Urothelium cell line (cell line): Measurements from ENCODE around the gene MLLT3.

Experiments
- DNase-seq: peaks from one replicate; pipeline ENCODE4 v3.0.0; 2011; ENCODE audit warnings: low spot score, mixed read lengths
- FAIRE-seq: peaks from 2 replicates; lab custom pipeline; 2011; peaks lifted over from hg19 to GRCh38; lab: Jason Lieb, UNC

MLLT3 gene

DNA sequence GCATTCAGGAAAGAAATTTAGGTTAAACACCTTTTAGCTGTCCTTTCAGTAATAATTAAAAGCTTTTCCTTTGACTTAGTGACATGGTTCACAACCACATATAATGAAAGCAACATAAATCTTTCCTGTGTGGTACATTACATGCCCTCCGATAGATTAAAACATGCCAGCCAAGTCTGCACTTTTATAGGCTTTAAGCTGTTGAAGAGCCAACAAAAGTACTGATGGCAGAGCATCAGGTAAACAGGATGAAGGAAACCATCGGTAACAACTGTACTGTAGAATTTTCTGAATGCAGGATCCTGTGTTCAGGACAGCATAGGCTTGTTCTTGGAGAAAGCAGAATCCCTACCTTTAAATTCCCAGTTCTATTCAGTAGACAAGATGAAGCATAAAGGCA is 226.6 kb downstream of the MLLT3 start:
- DNase-seq, result no peak
- no peak for FAIRE-seq

DNA sequence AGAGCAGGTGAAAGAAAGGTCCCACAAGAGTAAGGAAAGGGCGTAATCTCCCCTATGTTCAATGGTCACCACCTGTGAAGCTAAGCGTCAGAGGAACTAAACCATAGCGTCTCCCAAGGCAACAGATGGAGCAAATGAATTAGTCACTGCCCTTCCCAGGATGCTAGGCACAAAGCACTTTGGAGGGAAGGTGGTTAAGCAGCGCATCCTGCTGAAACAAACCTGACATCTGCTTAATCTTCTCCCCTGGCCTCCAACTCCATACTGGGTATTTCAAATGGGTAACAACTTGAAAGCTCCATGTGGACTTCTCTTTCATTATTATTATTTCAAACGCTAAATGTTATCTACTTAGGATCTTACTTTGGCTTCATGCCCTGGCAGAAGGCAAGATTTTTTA is 227.3 kb downstream of the MLLT3 start:
- FAIRE-seq, result no peak
- no peak for DNase-seq

DNA sequence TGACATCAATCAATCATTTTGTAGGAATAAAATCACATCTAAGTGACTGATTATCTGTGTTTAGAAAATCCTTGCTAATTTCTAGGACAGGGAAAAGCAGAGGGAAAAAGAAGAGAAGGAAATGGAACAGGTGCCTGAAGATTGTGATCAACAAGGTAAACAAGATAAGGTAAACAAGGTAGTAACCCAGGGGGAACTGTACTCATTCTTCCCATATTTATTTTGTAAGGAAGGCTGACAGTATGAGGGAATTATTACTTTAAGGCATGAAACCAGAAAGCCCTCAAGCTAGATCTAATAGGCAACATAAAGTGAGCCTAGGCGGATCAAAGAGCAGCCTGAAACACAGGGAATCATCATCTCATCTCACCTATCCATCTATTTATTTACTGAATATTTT is 231.1 kb downstream of the MLLT3 start:
- DNase-seq (no peak), FAIRE-seq (no peak)

DNA sequence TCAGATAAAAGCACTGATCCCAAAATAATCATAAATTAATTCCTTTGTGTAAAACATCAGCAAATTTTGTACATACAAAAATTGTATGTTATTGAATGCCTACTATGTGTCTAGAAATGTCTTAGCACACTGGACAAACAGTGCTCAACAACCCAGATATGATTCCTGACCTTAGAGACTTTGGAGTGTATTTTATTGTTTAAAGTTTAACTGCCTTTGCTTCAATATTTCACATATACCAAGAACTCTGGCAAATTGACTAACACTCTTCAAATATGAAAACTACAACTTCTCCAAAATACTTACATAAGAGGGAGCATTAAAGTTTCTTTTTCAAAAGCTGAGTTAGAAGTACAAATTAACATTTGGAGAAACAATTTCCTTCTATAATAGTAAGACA is 231.9 kb downstream of the MLLT3 start:
- FAIRE-seq (no peak), DNase-seq (no peak)

DNA sequence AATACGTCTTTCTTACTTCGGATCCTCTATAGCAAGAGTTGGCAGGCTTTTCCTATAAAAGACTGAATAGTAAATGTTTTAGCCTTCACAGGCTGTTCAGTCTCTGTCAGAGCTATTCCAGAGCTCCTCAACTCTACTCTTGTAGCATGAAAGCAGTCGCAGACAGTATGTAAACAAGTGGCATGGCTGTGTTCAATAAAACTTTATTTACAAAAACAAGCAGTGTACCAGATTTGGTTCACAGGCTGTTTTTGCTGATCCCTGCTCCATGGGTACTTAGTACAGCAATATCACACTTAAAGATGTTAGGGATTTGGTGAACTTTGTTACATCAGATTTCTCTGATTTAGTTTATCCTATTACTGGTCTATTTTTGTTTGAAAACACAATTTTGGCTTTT is 235.2 kb downstream of the MLLT3 start:
- FAIRE-seq (no peak), DNase-seq (no peak)

DNA sequence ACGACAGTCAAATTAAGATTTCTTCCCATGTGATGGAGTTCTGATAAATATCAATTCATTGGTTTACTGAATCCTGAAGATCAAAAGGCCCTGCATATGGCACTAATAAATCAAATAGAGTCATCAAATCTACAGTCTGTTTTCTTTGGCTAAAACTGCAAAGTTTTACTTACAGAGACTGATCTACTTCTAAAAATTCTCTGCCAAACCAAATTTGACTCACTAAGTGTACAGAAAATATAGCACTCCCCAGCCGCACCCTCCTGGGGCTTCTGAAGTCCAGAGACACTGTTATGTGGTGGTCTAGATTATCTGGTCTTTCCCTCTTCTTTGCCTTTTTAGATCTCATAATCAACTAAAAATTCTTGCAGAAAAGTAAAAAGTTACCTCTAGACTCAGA is 237.7 kb downstream of the MLLT3 start:
- FAIRE-seq (no peak), DNase-seq (no peak)

DNA sequence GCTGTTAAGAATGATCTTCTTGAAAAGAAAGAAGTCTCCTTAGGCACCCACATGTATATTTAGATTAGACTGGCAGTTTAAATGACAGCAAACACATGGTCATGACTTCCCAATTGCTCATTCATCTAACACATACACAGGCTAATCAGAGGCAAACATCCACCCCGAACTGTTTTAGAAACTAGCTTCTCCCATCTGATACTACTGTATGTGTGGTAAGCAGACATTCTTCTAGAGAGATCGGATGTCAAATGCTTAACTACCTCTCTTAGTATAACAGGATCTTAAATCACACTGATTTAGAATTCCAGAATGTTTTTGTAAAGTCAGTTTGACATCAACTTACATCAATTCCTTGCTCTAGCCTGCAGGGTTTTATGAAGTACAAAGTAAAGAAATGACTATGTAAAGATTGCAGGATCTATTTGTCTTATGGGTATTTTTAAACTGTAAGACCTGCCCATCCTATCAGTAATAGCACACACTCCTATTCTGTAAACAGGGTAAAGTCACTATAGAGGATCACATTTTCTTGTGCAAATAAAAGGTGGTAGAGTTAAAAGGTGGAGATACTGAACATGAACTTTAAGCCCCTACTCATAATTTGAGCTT is 239.7 kb downstream of the MLLT3 start:
- FAIRE-seq (no peak), DNase-seq (no peak)

DNA sequence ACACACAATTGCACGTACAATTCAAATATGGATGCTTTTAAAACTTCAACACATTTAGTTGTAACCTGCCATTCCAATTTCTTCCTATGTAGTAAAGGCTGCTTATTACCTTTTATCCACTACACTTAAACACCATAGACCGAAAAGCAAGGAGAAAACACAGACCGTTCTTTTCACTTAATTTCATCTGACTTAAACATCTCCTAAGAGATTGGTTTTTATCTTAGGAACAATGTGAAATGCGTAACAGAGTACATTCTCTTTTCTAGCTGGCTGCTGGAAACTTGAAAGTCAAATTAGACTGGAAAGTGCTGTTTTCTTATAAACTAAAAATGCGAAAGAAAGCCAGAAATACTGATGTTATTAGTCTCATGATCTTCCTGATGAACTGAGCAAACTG is 241.8 kb downstream of the MLLT3 start:
- FAIRE-seq (no peak), DNase-seq (no peak)

DNA sequence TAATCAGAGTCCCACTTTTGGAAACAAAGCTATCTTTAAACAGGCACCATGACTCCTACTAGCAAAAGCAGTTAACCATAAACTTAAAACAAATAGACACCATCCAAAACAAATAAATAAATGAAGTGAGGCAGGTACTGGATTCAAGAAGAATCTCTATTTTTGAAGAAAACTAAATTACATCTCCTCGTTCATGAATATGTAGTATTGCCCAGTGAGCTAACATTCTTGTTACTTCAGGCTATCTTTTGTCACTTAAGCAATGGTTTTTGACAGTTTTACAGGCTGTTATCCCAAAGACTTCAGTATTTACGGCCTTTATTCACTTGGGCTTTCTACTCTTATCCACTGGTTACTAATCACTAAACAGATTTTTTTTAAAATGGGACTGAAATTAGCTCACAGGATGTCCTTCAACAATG is 242.5 kb downstream of the MLLT3 start:
- DNase-seq (no peak), FAIRE-seq (no peak)

DNA sequence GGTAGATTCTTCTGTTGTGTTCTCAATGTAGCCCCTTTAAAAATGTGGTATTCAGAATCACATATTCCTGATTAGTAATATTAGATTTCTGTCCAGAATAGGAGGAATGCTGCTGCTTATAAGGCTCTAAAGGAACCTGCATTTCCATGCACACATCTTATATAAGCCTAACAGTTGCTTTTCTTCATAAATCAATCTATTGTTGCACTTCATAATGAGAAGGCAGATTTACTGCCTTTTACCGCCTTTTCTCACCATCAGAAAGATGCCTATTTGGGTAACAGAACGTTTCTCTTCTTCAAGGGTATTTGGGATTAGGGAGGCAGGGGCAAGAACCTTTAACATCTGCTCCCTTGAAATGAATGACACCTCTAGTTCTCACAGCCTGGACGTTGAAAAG is 243.4 kb downstream of the MLLT3 start:
- FAIRE-seq (no peak), DNase-seq (no peak)

DNA sequence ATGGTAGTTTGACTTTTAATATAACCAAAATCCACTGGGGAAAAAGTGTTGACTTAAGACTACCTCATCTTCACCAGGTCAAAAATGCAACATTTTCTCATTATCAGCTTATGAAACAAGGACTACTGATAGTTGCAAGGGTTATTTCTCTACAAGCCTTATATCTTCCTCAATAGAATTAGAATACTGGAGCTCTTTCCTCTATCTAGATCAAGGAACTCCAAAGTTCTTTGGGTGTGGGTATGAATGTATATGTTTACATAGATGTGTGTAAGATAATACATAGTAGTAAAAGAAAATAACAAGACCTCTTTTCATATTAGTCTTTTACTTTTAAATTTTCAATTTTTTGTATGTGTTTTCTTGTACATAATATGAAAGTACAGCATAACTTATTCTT is 244.5 kb downstream of the MLLT3 start:
- DNase-seq (no peak), FAIRE-seq (no peak)

DNA sequence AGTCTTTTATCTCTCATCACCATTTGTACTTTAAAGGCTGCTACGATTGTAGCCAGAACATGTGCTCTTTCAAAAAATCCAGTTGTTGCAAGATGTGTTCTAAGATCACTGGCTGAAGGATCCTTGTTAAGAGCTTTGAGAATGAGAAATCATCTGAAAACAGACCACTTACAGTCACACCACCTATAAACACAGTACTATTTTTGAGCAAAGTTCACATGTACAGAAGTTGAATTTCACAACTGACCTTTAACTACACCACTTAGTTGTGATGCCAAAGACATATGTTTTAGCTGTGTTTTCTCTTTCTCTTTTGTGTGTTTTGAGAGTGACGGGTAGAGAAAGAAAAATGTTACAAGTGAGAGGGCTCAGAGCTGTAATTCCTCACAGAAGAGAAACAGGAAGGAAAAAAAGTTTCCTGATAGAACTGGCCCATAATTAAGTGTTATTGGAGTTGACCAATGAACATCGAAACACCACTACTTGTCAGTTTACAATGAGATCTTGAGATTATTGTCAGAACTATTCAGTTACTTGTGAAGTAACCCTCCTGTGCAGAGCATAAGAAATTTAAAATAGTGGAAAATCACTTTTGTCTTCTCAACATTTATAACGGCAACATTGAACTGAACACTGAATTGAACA is 245.4 kb downstream of the MLLT3 start:
- no peak for FAIRE-seq

DNA sequence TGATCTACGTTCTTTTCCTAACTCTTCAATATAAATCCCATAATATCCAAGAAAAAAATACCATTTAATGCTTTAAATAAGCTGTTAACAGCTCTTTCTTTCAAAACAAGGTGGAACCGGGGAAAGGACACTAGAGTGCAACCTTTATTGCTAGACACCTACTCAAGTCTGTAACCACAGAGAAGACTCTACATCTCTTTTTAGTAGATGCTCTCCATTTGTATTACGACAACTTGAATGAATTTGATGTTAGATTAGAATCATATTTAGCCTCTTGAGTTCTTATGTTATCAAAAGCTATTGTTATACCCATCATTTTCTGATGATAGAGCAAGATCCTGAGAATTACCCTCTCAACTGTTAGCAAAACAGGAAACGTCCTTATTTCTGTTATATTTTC is 246.3 kb downstream of the MLLT3 start:
- no peak for DNase-seq
- no peak for FAIRE-seq

More for the DNA sequence above, 245.4 kb downstream of the MLLT3 start:
- no peak for DNase-seq

DNA sequence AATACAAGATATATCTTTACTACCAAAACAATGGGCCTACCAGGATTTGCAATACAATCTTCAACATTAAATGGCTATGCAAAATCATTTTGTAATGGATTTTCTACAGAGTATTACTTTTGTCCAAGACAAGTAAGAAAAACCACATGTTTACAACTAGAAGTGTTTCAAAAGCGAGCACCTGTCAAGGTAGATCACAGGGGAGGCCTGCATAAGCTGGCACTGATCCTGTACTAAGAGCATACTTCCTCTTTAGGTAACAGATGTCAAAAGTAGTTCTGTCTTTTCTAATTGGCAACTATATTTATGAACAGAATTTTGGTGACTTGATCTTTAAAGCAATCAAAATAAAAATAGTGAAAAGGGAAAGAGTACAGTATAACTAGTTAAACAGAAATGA is 249.0 kb downstream of the MLLT3 start:
- DNase-seq (no peak), FAIRE-seq (no peak)

DNA sequence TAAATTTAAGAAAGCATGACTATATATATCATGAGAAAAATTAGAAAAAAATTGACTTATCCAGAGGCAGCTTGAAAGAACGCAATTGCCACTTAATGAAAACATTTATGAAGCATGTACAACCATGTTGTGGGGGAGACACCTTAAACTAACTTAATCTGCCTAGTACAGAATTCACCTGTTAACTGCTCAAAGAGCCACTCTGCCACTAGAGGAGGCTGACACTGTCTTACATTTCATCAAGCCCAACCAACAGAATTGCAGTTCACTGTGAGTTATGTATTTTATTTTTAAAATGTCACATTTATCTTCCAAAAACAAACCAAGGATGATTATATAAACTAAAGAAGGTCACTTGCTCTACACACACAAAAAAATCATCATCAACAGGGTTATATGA is 252.9 kb downstream of the MLLT3 start:
- DNase-seq (no peak), FAIRE-seq (no peak)

DNA sequence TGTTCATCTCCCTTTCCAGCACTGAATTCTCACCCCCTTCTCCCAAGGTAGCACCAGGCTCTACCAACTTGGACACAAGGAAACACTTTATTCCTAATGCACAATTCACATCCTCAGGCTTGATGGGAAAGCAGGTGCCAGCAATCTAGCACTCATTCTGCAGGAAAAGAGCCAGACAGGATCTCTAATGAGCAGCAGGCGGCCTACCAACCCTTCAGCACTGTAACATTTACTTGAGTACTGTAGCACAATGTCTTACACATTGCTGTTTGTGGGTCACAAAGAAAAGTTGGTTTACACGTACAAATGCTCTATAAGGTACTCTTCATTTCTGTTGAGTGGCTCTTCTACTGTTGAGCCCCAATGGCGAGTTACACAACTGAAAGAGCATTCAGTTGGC is 254.4 kb downstream of the MLLT3 start:
- DNase-seq, result no peak
- no peak for FAIRE-seq

DNA sequence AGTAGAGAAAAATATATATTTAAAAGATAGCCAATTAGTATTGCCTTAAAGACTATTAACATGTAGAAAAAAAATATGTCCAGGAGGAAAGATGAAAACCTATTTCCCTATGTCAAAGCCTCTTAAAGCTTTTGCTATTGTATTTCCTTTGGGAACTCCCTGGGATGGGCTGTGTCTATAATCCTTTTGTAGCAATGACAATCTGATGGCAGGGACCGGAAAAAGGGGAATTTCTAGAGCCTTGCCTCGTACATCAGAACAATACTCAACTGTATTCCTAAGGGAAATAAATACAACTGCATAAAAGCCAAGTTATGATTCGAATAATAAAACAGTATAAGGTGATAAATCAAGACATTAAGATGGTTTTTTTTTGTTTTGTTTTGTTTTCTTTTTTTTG is 257.3 kb downstream of the MLLT3 start:
- DNase-seq, result no peak
- no peak for FAIRE-seq

DNA sequence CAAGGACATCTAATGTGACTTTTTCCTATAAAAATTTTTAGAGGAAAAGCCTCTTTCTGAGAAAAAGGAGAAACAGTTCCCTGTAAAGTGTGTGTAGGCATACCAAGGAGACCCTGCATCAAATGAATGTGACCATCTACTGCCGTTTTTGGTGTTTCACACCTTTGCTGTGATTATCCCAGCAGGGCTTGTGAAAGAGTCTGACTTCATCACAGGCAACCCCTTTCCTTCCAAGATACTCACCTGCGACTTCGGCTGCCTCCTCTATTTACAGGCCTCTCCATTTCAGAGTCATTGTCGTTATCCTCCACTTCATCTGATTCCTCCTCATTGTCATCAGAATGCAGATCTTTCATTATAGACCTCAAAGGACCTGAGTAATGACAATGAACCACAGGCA is 259.1 kb downstream of the MLLT3 start:
- no peak for DNase-seq
- FAIRE-seq, result no peak

DNA sequence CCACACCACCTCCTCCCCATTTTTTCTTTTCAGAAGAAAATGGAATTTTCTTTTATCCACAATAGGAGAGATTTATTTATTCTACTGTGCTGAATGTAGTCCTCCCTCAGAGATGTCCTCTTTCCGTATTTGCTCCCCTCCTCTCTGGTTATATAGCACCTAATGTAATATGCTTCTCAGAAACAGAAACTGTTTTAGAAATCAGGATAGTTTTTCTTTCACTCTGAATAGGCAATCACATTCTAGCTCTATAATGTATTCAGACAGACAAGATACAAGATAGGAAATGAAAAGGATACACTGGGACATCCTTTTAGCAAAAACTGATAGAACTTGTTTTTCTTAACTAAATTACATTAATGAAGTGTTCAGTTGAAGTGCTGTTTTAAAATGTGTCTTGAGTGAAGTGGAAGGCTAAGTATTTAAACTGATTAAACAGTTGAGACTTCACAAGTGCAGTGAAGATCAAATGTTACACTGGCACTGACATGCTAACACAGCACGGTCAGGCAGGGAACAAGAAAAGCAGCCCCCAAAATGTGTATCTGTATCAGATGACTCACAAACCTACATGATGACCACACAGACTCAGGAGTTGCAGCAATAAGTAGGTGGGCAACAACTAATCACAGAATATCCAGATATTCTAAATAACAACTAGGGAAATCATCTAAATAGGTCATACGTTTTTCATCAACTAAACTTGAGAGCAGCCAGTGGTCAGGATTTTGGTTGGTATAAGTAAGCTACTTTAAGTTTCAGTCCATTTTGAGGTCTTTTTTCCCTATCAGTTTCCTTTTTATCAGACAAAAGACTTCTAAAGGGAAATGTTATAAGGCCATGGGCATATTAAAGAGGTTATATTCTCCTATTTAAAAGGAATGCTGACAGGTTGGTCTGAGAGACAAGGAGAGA is 260.4 kb downstream of the MLLT3 start:
- FAIRE-seq, result no peak
- no peak for DNase-seq

DNA sequence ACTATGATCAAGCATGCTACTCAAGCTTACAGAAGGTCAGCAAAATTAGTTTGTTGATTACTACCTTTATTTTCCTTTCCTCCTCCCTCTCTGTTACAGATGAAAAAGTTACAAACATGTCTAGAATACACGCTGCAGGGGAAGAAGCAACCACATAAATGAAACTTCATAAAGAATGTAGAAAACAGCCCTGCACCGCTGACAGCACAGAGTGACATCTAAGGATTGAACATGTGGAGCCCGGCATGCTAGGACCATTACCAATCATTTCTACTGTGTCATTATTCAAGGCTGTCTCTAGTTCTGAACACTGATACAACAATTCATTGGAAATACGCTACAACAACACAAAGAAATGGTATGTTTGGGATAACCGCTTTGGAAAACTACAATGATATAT is 261.1 kb downstream of the MLLT3 start:
- FAIRE-seq (no peak), DNase-seq (no peak)

DNA sequence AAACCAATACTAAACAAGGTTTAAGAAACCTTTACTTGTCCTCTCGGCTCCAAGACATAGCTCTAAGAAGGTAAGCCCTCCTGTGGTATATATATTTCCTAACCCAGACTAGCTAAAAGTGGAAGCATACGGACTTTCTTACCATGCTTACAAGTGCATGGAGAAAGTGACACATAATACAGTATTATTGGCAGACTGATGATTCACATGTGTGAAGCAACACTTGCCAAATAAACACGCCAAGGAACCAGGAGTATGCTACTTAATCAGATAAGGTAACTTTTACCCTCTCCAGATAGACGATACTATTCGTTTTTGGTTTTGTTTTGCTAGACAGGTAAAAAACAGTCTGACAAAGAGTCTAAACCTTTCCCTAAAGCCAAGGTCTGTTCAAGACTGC is 264.1 kb downstream of the MLLT3 start:
- no peak for DNase-seq
- FAIRE-seq, result no peak

DNA sequence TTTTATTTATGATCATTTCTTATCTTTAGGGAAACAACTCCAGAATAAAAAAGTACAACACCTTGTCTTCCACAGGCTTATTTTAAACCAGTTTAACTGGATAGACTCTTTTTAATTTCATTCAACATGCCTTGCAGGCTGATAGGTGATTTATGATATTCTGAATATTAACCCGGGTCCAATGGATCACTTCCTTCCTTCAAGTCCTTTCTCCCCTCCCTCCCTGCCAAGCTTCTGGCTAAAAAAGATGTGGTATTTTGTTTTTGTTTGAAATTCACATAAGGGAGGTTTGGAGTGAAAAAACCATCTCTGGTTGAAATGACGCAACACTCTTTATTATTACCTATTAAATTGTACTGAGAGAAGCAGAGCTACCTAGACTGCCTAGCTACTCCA is 265.3 kb downstream of the MLLT3 start:
- FAIRE-seq (no peak), DNase-seq (no peak)
